Smooth muscle cell (in vitro differentiated cells): ENCODE results near the gene CYSLTR2. TPM values are rescaled to one million over a fixed set of nuclear protein-coding genes. Genes with fewer than 3 reads are reported as not detected.

Source experiments
- DNase-seq: peaks from one replicate; lab custom pipeline; 2025; ENCODE audit not compliant: unreplicated experiment; lab: John Stamatoyannopoulos, UW
- H2AFZ ChIP-seq: fragments of 200-600 bp; sonication (generic); 2 replicates; pipeline ENCODE4 v1.6.0; 2016; ENCODE audit warnings: antibody characterized with exemption, low read depth, mild to moderate bottlenecking
- H3F3A ChIP-seq: fragments of 200-600 bp; sonication (generic); 2 replicates; pipeline ENCODE4 v1.6.0; 2017; ENCODE audit warnings: antibody characterized with exemption, low read depth
- H3K27ac ChIP-seq: fragments of 200-600 bp; sonication (generic); 2 replicates; pipeline ENCODE4 v1.5.1; 2016; ENCODE audit warnings: low read depth, mild to moderate bottlenecking
- H3K27me3 ChIP-seq: fragments of 200-600 bp; sonication (generic); 2 replicates; pipeline ENCODE4 v1.6.1; 2016; ENCODE audit warnings: low read depth, mild to moderate bottlenecking
- H3K36me3 ChIP-seq: fragments of 200-600 bp; sonication (generic); 2 replicates; pipeline ENCODE4 v1.5.1; 2016; ENCODE audit warnings: low read depth
- H3K4me1 ChIP-seq: fragments of 200-600 bp; sonication (generic); 2 replicates; pipeline ENCODE4 v1.5.1; 2016; ENCODE audit warnings: low read depth
- H3K4me2 ChIP-seq: fragments of 200-600 bp; sonication (generic); 2 replicates; pipeline ENCODE4 v1.6.0; 2016; ENCODE audit warnings: mild to moderate bottlenecking
- H3K4me3 ChIP-seq: fragments of 200-600 bp; sonication (generic); 2 replicates; pipeline ENCODE4 v1.5.1; 2016; ENCODE audit warnings: mild to moderate bottlenecking
- H3K79me2 ChIP-seq: fragments of 200-600 bp; sonication (generic); 2 replicates; pipeline ENCODE4 v1.6.0; 2016; ENCODE audit warnings: low read depth, mild to moderate bottlenecking
- H3K9ac ChIP-seq: fragments of 200-600 bp; sonication (generic); 2 replicates; pipeline ENCODE4 v1.6.0; 2016; ENCODE audit warnings: low read depth
- H3K9me3 ChIP-seq: fragments of 200-600 bp; sonication (generic); replicated peaks from 2 replicates; pipeline ENCODE4 v1.5.1; 2016; ENCODE audit warnings: low read depth
- H4K20me1 ChIP-seq: fragments of 200-600 bp; sonication (generic); 2 replicates; pipeline ENCODE4 v1.6.0; 2016; ENCODE audit warnings: low read depth
- whole genome bisulfite sequencing: methylation state at CpG from one replicate; pipeline ENCODE4 v1.1.7; 2016; ENCODE audit warnings: low lambda C conversion rate; 5-methylcytosine and 5-hydroxymethylcytosine counted together
- polyA plus RNA-seq: library from polyadenylated mRNA; unstranded; fragments of >200 nt; fragmentation: Nextera tagmentation; extraction: Ambion mirVana; gene quantifications from 2 replicates; pipeline ENCODE4 v1.2.1, GENCODE V29; 2016
- total RNA-seq: library from RNA; depleted of rRNA; stranded (reverse); fragments of >200 nt; gene quantifications from 2 replicates; pipeline ENCODE4 v1.2.3, GENCODE V29; 2014
- TF ChIP-seq, protein P1 (sequence below): fragments of 200-600 bp; sonication (generic); IDR thresholded peaks from 2 replicates; pipeline ENCODE4 v1.5.1; 2017; ENCODE audit warnings: borderline replicate concordance, mild to moderate bottlenecking, antibody characterized with exemption; ENCODE audit not compliant: insufficient read depth, poor library complexity, severe bottlenecking

CYSLTR2 gene
- total and polyA plus RNA-seq, 2 experiments from 2014 or later = 0.54 to 0.71 TPM

DNA sequence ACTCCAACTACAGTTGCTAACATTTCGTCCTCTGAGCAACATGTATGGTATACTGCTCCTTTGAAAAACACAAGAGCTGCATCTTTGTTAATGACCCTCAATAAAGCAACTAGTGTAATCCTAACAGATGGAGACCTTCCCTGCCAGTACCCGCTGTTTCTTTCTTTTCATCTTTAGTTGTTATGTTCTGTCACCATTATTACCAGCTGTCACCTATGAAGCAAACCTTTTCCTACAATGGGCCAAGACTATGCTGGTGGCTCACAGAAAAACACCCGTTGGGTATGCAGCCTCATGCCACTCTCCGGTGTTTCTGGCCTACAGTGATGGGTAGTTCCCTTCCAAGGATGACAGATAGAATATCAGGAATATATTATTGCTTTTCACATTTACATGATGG lies 29.7 kb upstream of the CYSLTR2 start:
- Histone ChIP-seq H3K27ac (no peak overlapping the region), H4K20me1 (no peaks in the 10 kb centered on the region)
- TF ChIP-seq, protein P1, sequence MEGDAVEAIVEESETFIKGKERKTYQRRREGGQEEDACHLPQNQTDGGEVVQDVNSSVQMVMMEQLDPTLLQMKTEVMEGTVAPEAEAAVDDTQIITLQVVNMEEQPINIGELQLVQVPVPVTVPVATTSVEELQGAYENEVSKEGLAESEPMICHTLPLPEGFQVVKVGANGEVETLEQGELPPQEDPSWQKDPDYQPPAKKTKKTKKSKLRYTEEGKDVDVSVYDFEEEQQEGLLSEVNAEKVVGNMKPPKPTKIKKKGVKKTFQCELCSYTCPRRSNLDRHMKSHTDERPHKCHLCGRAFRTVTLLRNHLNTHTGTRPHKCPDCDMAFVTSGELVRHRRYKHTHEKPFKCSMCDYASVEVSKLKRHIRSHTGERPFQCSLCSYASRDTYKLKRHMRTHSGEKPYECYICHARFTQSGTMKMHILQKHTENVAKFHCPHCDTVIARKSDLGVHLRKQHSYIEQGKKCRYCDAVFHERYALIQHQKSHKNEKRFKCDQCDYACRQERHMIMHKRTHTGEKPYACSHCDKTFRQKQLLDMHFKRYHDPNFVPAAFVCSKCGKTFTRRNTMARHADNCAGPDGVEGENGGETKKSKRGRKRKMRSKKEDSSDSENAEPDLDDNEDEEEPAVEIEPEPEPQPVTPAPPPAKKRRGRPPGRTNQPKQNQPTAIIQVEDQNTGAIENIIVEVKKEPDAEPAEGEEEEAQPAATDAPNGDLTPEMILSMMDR = no peak

GRCh38 chr13:48624858-48625257 lies 28.9 kb upstream of the CYSLTR2 start:
- DNase-seq = no peak
- Histone ChIP-seq H3K27ac (no peak overlapping the region), H3K4me2 (no peak overlapping the region)

More for the DNA sequence above, 29.7 kb upstream of the CYSLTR2 start:
- no peak for DNase-seq
- Histone ChIP-seq H3F3A (no peaks in the 10 kb centered on the region), H3K9me3 (no peaks in the 10 kb centered on the region), H3K27me3 (no peaks in the 10 kb centered on the region), H3K79me2 (no peaks in the 10 kb centered on the region), H3K36me3 (no peaks in the 10 kb centered on the region), H3K4me2 (no peak overlapping the region), H3K9ac (no peak overlapping the region), H3K4me1 (peaks cover 6% of the 10 kb centered on the region), H2AFZ (no peak overlapping the region), H3K4me3 (no peak overlapping the region)
- WGBS = 75% methylated on average over 4 of the region's 4 CpGs

GRCh38 chr13:48625413-48626076 lies 28.2 kb upstream of the CYSLTR2 start:
- Histone ChIP-seq H3F3A (no peaks in the 10 kb centered on the region), H3K27me3 (no peaks in the 10 kb centered on the region), H3K36me3 (no peaks in the 10 kb centered on the region), H3K79me2 (no peaks in the 10 kb centered on the region), H3K4me1 (peaks cover 6% of the 10 kb centered on the region), H3K4me2 (peak overlapping the region; percentile 52), H3K27ac (peak overlapping the region; percentile 34), H3K9me3 (no peaks in the 10 kb centered on the region), H4K20me1 (no peaks in the 10 kb centered on the region), H3K4me3 (no peak overlapping the region), H2AFZ (no peak overlapping the region), H3K9ac (no peak overlapping the region)
- no peak for DNase-seq
- TF ChIP-seq, protein P1 = no peak
- WGBS = 57% methylated on average over 4 of the region's 4 CpGs

More at GRCh38 chr13:48624858-48625257, 28.9 kb upstream of the CYSLTR2 start:
- H3K4me3 ChIP-seq = no peak overlapping the region
- H3K9me3 ChIP-seq = no peaks in the 10 kb centered on the region
- no peaks in the 10 kb centered on the region for H3K27me3 ChIP-seq
- no peaks in the 10 kb centered on the region for H3F3A ChIP-seq
- H3K4me1 ChIP-seq = peaks cover 6% of the 10 kb centered on the region
- no peak overlapping the region for H2AFZ ChIP-seq
- TF ChIP-seq, protein P1 = no peak
- 70% methylated on average over 4 of the region's 4 CpGs for WGBS
- H3K9ac ChIP-seq = no peak overlapping the region
- no peaks in the 10 kb centered on the region for H3K79me2 ChIP-seq
- no peaks in the 10 kb centered on the region for H3K36me3 ChIP-seq
- H4K20me1 ChIP-seq = no peaks in the 10 kb centered on the region

DNA sequence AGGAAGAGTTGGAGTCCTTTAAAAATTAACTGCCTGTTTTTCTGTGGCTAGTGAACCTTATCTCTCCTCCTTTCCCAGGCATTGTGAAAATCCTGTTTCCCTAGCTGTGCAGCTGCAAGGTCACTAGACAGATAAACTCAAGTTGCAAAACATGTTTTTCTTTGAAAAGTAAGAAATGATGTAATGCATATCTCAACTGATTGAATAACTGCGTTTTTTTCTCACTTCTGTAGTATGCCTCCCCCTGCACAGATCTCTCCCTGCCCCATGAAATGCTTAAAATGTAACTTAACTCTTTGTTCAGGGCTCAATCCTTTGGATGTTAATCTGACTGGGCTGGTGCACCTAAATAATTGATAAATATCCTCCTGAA lies 27.7 kb upstream of the CYSLTR2 start:
- Histone ChIP-seq H3K27ac (peak overlapping the region; percentile 34), H4K20me1 (no peaks in the 10 kb centered on the region), H3K36me3 (no peaks in the 10 kb centered on the region), H3K27me3 (no peaks in the 10 kb centered on the region), H3K9ac (no peak overlapping the region), H3K4me3 (no peak overlapping the region), H3K9me3 (no peaks in the 10 kb centered on the region), H3F3A (no peaks in the 10 kb centered on the region), H3K4me2 (peak overlapping the region; percentile 52), H3K79me2 (no peaks in the 10 kb centered on the region), H2AFZ (no peak overlapping the region), H3K4me1 (peaks cover 6% of the 10 kb centered on the region)
- TF ChIP-seq, protein P1 = no peak
- WGBS = 0% methylated on average over 1 of the region's 1 CpG
- no peak for DNase-seq
